HepG2 (cell line): ENCODE measurements around the gene NEURL2. TPM values are rescaled to one million over a fixed set of nuclear protein-coding genes. Genes with fewer than 3 reads are reported as not detected.

ENCODE experiments used
- CCDC6 ChIP-seq: sonication (generic); formaldehyde crosslinking; IDR thresholded peaks from 2 replicates; pipeline ENCODE4 v1.8.1; 2022; ENCODE audit warnings: mild to moderate bottlenecking, missing genetic modification reagents, moderate library complexity
- CENPBD1 ChIP-seq: sonication (generic); formaldehyde crosslinking; IDR thresholded peaks from 2 replicates; pipeline ENCODE4 v1.8.0; 2022; ENCODE audit warnings: missing genetic modification reagents, low read depth, mild to moderate bottlenecking, borderline replicate concordance
- DR1 ChIP-seq: sonication (generic); formaldehyde crosslinking; IDR thresholded peaks from 2 replicates; pipeline ENCODE4 v1.8.0; 2021; ENCODE audit warnings: mild to moderate bottlenecking, missing genetic modification reagents, inconsistent platforms
- FUBP1 ChIP-seq: sonication (generic); formaldehyde crosslinking; IDR thresholded peaks from 2 replicates; pipeline ENCODE4 v1.5.1; 2020; ENCODE audit warnings: missing genetic modification reagents, mild to moderate bottlenecking, borderline replicate concordance
- GLI4 ChIP-seq: sonication (generic); formaldehyde crosslinking; IDR thresholded peaks from 2 replicates; pipeline ENCODE4 v1.5.1; 2020; ENCODE audit warnings: missing genetic modification reagents, mild to moderate bottlenecking, moderate library complexity, borderline replicate concordance
- HMGXB3 ChIP-seq: sonication (generic); formaldehyde crosslinking; IDR thresholded peaks from 2 replicates; pipeline ENCODE4 v1.4.0; 2020; ENCODE audit warnings: missing genetic modification reagents, borderline replicate concordance
- KAT7 ChIP-seq: IDR thresholded peaks from 2 replicates; pipeline ENCODE4 v1.6.1; 2018; ENCODE audit warnings: borderline replicate concordance, missing compliant biosample characterization
- POGZ ChIP-seq: sonication (generic); formaldehyde crosslinking; IDR thresholded peaks from 2 replicates; pipeline ENCODE4 v1.4.0; 2020; ENCODE audit warnings: mild to moderate bottlenecking, missing genetic modification reagents
- TIGD3 ChIP-seq: sonication (generic); formaldehyde crosslinking; IDR thresholded peaks from 2 replicates; pipeline ENCODE4 v1.5.1; 2020; ENCODE audit warnings: mild to moderate bottlenecking, missing genetic modification reagents, borderline replicate concordance
- TRIM24 ChIP-seq: sonication (generic); formaldehyde crosslinking; IDR thresholded peaks from 2 replicates; pipeline ENCODE4 v1.8.0; 2022; ENCODE audit warnings: mild to moderate bottlenecking, missing genetic modification reagents
- ZBTB37 ChIP-seq: sonication (generic); formaldehyde crosslinking; IDR thresholded peaks from 2 replicates; pipeline ENCODE4 v1.4.0; 2020; ENCODE audit warnings: mild to moderate bottlenecking, missing genetic modification reagents
- ZBTB7A ChIP-seq: sonication (generic); formaldehyde crosslinking; IDR thresholded peaks from 2 replicates; pipeline ENCODE4 v1.8.0; 2022; ENCODE audit warnings: mild to moderate bottlenecking, missing genetic modification reagents
- ZMAT5 ChIP-seq: sonication (generic); formaldehyde crosslinking; IDR thresholded peaks from 2 replicates; pipeline ENCODE4 v1.5.0; 2020; ENCODE audit warnings: mild to moderate bottlenecking, low read depth, missing genetic modification reagents, borderline replicate concordance
- ZNF282 ChIP-seq: fragments of 450-650 bp; IDR thresholded peaks from 2 replicates; pipeline ENCODE4 v1.6.1; 2018; ENCODE audit not compliant: partially characterized antibody
- ZNF770 ChIP-seq: sonication (generic); formaldehyde crosslinking; IDR thresholded peaks from 2 replicates; pipeline ENCODE4 v1.5.0; 2020; ENCODE audit warnings: mild to moderate bottlenecking, missing genetic modification reagents
- polyA plus RNA-seq, 8 experiments: library from polyadenylated mRNA; depleted of rRNA in 3 of 8; stranded (reverse) in 7 of 8; unstranded in 1 of 8; fragments of >200 nt; fragmentation: Illumina TruSeq in 4 of 8; extraction: Trizol in 4 of 8; gene quantifications; 2 replicates each; pipeline versions ENCODE4 v1.2.1 to v1.2.3, GENCODE V29; 2011 to 2016; ENCODE audit warnings: low read depth in 4 of 8, missing spikeins in 1 of 8, mixed read lengths in 1 of 8; ENCODE audit not compliant: insufficient read depth in 1 of 8
- total RNA-seq, 5 experiments: library from RNA; depleted of rRNA; stranded (reverse); fragments of >200 nt; fragmentation: Illumina TruSeq; extraction: Trizol; gene quantifications; 2 replicates each; pipeline ENCODE4 v1.2.3, GENCODE V29; 2016; ENCODE audit warnings: low read depth in 1 of 5

NEURL2 gene
- total and polyA plus RNA-seq, 2 of the 13 experiments (the other 11 are each of a cell fraction or from before 2014, with no cell fraction given), result 7.2 to 9.7 TPM

GRCh38 chr20:45857114-45857881 is 33.7 kb downstream of the NEURL2 start, which contains the start of the genes ACOT8 and ZSWIM3 (continued):
- TF ChIP-seq POGZ (CRISPR knock-in tag) (peak; percentile 86), ZBTB37 (CRISPR knock-in tag) (0 out of 2 replicates have a peak, but pooled peaks have one; percentile 22), TRIM24 (CRISPR knock-in tag) (no peak), GLI4 (CRISPR knock-in tag) (peak; percentile 87), CCDC6 (no peak), ZBTB7A (CRISPR knock-in tag) (no peak), HMGXB3 (CRISPR knock-in tag) (peak; percentile 42), KAT7 (CRISPR knock-in tag) (no peak; the same call in 1 of the 2 replicates), DR1 (CRISPR knock-in tag) (peak; percentile 98), CENPBD1 (CRISPR knock-in tag) (no peak), FUBP1 (CRISPR knock-in tag) (0 out of 2 replicates have a peak, but pooled peaks have one; percentile 57), ZMAT5 (no peak), TIGD3 (CRISPR knock-in tag) (0 out of 2 replicates have a peak, but pooled peaks have one; percentile 13), ZNF282 (no peak), ZNF770 (no peak; the same call in none of the 2 replicates)
